Activated CD4-positive, alpha-beta T cell treated with anti-CD3 and anti-CD28 coated beads, Interleukin-2, amount 50 U/mL, for 48 hours (primary cell): ENCODE data around the gene BCL11B.

Source experiments
- DNase-seq, 2 experiments: peaks; one replicate each; pipeline ENCODE4 v3.0.0-alpha.2; 2020

Gene BCL11B

DNA sequence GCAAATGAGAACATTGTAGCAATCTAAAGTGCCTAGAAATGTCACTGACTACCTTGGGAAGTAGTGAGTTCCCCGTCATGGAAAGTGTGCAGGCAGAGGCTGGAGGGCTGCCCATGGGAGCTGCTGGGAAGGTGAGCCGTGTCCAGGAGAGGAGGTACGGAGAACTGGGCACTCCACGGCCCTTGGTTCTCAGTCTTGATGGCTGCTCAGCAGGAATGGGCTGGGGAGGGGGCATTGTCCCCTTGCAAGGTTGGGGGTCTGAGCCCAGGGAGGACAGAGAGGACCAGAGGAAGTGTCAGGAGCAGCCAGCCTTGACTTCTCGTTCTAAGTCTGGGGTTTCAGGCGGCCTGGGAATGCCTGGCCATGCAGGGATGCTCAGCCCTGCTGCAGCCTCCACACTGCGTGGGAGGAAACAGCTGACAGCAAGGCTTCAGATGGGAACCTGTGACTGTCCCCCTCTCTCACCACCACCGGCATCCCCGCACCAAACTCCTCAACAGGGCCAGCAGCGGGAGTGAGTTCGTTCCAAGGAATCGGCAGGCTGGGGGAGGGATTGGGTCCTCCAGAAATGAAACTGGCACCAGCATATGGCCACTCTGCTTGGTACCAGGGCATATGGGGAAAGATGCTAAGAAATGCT lies 140.2 kb downstream of the BCL11B start:
- no peak for DNase-seq

DNA sequence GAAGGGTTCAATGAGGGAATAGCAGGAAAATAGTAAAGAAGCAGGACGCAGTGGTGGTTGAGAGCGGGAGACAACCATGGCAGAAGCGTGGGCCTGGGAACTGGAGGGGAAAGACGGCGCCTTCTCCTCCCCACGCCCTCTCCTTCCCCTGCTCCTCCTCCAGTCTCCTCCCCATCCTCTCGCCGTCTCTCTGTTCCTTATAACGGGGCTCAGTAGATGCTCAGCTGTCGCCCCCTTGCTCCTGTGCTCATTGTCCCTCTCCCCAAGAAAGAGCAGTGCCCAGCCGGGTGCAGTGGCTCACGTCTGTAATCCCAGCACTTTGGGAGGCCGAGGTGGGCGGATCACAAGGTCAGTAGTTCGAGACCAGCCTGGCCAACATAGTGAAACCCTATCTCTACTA lies 142.0 kb downstream of the BCL11B start:
- DNase-seq, result no peak

DNA sequence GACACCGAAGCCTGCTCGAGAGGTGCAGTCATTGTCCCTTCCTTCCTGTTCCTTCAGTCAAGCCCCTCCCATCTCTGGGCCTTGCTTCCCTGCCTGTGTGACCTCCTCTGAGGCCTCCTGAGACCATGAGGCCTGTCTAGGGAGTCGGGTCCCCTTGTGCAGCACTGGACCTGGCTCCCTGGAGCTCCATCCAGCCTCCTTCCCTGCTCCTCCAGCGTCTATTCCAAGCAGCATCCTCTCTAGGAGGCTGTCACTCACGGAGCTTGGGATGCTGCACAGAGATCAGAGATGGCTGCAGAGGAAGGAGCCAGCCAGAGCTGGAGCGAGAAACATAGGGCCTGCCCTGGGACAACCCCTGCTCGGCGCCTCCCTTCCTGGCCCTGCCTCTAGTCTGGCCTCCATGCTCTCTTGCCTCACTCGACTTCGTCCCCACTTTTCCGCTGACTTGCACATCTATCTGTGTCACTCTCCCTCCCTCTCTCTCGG lies 142.7 kb downstream of the BCL11B start:
- no peak for DNase-seq

DNA sequence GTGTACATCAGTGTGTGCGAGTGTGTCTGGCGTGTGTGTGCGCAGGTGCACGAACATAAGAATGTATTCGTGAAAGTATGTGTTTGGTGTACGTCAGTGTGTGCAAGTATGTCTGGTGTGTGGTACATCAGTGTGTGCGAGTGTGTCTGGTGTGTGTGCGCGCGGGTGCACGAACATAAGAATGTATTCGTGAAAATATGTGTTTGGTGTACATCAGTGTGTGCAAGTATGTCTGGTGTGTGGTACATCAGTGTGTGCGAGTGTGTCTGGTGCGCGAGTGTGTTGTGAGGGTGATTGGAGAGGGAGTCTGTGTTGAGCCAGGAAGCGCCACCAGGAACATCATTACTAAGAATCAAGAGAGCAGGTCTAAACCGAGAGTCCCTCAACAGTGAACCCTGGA lies 143.8 kb downstream of the BCL11B start:
- no peak for DNase-seq

DNA sequence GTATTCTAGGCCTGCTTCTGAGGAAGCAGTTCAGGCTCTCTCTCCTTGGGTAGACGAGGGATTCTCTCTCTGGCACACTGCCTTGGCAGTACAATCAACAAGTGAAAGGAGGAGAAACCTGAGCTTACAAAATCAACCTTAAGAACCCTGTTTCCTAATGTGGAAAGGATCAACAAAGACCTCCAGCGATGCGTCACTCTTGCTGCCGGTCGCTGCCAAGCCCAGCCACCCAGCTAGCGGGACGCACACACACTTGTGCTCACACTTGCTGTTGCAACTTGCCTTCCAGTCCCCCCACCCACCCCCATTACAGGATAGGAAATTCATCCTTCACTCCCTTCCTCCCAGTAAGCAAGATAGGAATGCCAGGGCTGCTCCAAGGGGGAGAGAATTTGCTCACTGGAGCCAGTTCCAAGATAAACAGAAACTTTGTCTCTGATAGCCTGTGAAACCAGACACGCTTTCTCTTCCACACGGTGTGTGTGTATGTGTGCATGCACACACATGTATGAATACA lies 144.3 kb downstream of the BCL11B start:
- DNase-seq, result no peak

DNA sequence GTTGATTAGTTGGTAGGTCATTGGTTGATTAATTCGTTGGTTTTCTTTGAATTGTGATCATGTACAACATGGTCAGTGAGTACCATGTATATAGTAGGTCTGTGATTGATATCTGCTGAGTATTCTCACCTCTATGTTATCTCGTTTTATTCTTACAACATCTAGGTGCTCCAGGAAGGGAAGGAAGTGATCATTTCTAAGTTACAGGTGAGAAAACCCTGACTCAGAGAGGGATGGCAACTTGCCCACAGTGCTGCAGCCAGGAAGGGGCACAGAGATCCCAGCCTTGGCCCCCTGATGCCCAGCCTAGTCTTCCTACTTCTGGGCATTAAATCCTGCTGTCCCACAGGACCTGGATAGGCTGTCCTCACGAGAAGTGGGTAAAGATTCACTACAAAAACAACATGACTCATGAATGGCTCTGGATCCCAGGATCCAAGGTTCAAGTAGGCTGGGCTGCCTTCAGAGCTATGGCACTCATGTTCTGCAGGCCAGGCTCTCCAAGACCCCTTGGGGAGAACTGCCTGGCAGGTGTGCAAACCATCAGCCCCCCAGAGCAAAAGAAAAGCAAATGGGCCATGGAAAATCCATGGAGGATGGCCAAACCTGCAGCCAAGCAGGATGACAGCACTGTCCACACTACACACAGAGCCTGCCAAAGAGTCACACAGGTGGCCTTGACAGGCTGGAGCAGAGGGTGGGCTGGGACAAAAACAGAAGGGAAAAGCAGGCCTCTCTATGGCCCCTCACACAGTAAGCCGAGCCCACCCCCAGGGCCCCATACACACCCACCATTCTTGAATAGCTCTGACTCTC lies 146.2 kb downstream of the BCL11B start:
- no peak for DNase-seq

DNA sequence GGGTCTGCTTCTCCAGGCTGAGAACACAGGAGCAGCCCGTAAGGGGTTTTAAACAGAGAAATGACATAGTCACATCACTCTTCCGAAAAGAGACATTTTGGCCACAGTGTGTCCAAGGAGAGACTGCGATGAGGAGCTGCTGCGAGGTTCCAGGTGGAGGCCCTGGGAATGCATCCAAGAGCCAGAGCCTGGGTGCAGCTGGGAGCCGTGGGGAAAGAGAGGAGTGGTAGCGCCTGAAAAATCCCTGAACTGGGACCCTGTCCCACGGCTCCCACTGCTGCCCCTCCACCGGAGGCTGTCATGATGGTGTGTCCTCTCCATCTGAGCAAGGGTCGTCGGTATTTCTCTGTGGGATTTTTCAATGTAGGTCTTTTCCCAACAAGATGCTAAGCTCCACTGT lies 146.9 kb downstream of the BCL11B start:
- DNase-seq, result no peak

DNA sequence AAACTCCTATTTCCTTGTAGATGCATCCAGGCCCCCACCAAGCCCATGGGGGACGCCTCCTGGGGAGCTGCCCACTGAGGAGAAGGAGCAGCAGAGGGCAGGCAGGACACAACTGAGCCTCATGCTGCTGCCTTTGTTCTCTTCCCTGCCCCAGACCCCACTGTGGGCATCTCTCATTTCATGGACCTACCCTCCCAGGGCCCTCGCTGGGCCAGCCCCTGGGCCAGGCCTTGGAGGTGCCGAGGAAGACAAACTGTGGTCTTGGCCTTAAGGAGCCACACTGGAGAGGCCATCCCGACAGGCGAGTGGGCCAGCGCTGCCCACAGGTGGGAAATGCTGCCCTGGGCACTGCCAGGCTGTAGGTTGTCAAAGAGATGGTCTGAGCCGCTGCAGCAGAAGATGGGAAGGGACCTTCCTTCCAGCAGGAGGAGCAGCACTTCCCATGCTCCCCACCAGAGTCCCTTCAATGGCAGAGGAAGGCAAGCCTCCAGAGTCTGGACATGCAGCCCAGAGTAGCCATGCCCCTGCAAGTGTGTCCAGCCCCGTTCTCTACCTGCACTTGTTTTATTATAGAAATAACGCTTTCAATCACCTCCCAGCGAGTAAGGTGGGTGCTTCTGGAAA lies 147.4 kb downstream of the BCL11B start:
- DNase-seq, result no peak

DNA sequence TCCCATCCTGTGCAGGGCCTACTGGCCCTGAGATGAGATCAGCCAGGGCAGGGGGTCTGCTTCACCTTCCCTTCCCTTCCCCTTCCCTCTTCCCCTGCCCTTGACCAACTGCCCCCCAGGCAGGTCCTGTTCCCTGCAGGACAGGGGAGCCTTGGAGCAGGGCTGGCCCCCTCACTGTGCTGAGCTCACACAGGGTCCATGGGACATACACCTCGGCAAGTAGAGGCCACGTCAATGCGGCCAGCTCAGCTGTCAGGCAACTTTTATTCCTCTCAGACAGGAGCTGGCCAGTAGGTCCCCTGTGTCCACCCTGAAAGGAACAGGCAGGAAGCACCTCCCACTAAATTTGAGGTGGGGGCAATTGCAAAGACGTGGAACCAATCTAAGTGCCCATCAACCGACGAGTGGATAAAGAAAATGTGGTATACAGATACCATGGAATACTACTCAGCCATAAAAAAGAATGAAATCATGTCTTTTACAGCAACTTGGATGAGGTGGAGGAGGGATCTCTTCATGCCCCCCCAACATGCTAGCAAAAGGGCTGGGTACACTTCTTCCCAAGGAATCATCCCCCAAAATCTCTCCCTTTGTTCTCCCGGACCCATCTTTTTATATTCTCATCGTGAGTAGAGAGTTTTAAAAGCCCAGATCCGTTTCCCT lies 148.7 kb downstream of the BCL11B start:
- DNase-seq, result no peak

DNA sequence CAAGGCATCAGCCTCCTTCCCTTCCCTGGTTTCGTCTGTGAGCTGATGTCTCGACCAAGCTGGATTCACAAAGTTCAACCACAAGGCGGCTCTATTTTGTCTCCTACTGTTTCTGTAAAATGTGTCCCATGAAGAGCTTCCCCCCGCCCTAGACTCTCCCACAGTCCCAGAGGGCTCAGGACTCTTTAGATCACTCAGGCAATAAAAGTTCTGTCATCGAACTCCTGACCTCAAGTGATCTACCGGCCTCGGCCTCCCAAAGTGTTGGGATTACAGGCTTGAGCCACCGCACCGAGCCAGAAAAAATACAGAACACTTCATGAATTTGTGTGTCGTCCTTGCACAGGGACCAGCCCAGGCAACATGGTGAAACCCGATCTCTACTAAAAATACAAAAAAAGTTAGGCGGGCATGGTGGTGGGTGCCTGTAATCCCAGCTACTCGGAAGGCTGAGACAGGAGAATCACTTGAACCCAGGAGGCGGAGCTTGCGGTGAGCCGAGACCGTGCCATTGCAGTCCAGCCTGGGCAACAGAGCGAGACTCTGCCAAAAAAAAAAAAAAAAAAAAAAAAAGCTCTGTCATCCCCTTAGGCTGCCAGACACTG lies 149.4 kb downstream of the BCL11B start:
- DNase-seq, result no peak

DNA sequence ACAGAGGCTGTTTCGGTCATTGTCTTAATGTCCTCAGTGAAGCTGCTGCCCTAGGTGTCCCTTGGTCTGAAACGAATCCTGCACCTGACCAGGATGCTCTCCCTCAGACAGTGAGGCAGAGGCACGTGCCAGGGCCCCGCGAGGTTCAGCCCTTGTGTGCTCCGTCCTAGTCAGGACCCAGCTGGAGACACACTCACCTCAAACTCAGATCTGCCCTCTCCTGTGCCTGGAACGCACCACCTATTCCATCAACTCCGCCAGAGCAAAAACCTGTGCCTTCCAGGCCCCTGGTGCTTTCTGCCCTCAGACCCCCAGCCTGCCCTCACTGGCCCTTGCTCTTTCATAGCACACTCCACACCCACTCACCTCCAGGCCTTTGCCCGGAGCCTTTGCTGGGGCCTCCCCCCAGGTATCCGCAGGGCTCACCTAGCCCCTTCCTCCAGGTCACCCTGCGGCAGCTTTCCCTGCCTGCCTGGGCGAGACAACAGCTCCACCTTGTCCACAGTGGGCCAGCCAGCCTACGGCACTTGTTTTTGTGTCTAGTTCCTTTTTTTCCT lies 150.6 kb downstream of the BCL11B start:
- DNase-seq, result no peak

DNA sequence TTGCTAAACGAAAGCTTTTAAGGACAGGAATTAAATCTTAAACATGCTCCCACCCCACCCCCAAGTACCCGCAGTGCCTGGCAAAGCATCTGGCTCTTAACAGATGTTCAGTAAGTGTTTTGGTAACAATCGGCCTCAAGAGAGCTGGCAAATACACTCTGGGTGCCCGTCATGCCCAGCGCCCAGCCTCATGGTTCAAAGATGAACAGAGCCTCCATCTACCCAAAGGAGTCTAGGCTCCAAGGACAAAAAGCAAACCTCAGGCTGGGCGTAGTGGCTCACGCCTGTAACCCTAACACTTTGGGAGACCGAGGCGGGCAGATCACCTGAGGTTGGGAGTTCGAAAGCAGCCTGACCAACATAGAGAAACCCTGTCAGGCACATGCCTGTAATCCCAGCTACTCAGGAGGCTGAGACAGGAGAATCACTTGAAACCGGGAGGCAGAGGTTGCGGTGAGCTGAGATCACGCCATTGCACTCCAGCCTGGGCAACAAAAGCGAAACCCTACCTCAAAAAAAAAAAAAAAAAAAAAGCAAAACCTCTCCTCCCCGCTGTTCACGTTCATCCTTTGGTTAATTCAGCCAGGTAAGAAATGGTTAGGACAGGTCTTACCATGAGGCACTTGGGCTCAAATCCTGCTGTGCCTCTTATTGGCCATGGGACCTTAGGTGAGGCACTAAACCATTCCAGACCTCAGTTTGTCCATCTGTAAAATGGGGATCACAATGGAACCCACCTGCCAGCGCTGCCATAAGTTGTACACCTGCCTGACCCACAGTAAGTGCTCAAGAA lies 151.3 kb downstream of the BCL11B start:
- DNase-seq, result no peak

DNA sequence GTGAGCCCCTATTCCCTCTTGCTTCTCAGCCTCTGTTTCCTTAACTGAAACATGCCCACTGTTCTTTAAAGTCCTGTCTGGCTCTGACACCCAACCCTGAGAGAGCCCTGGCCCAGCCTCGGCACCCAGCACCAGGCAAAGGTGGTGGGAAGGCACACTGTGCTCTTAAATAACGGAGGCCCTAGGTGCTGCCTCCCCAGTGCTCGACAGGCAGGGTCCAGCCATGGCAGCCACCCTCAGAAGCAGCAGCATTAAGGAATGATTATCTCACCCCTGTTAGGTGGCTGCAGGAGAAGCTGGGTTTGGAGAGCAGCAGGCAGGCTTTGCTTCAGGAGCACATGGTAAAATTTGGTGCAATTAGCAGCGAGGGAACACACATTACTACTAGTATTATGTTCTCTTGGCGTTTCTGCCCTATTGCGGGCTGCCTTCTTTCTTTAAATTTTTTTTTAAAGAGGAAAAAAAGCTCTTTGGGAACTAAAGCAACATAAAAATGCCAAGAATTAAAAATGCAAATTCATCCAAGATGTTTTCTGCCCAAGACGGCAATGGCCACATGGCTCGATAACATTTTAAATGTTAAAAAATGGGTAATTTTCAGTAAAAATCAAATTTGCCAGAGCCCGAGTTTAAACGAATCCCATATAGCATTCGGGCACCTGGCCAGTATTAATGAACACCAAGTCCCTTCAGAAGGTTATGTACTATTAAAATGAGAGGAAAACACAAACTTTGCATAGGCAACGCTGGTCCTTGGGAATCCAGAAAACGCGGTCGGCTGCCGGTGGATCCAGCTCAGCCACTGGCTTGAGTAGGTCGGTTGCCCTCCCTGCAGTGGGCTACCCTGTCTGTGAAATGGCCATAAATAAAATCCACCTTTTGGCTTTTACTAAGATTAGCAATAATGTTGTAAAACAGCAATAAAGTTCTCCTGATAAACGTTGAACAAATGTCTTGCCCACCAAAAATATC lies 152.2 kb downstream of the BCL11B start:
- no peak for DNase-seq
